Endothelial cell of umbilical vein (primary cell): Measurements from ENCODE around the gene EVX1. TPM values are rescaled to one million over a fixed set of nuclear protein-coding genes. Genes with fewer than 3 reads are reported as not detected.
A peak's percentile ranks its signal among the peaks of the same experiment; 100 is the strongest.

ENCODE experiments used
- BruUV-seq: library from RNA; stranded (reverse); fragments of 400-500 nt; replicated peaks from 2 replicates; lab custom pipeline; 2021; lab: Mats Ljungman, UMichigan
- CTCF ChIA-PET: fragments of 300-600, 350-600 bp; sonication (Branson Sonifier 250); formaldehyde crosslinking; loops from one replicate; lab custom pipeline; 2021; ENCODE audit warnings: antibody characterized with exemption, inconsistent platforms; lab: Charles Lee
- POLR2A ChIA-PET: fragments of 300-600, 350-600 bp; sonication (Branson Sonifier 250); formaldehyde crosslinking; loops from one replicate; lab custom pipeline; 2021; ENCODE audit warnings: antibody characterized with exemption, inconsistent platforms; lab: Charles Lee
- DNase-seq: peaks from one replicate; pipeline ENCODE4 v3.0.0-alpha.2; 2011; ENCODE audit warnings: low read depth, low spot score
- FAIRE-seq: peaks from 2 replicates; lab custom pipeline; 2011; peaks lifted over from hg19 to GRCh38; lab: Jason Lieb, UNC
- H2AFZ ChIP-seq: 2 replicates; pipeline ENCODE4 v1.6.0; 2012; ENCODE audit warnings: low read depth, low read length, control low read depth, inconsistent platforms
- H3K27ac ChIP-seq: 2 replicates; pipeline ENCODE4 v1.5.1; 2011; ENCODE audit warnings: low read depth, mild to moderate bottlenecking, control low read depth, low read length, moderate library complexity; ENCODE audit not compliant: insufficient read depth
- H3K27me3 ChIP-seq, 2 experiments: 2 replicates each; pipeline versions ENCODE4 v1.6.0 to v1.6.1; 2011; ENCODE audit warnings: low read length in 2 of 2, mixed read lengths in 1 of 2; ENCODE audit not compliant: control insufficient read depth in 2 of 2, insufficient read depth in 2 of 2
- H3K36me3 ChIP-seq, 2 experiments: 2 replicates in 1 of 2; 3 replicates in 1 of 2; pipeline ENCODE4 v1.5.1; 2011; ENCODE audit warnings: low read length in 2 of 2, mild to moderate bottlenecking in 1 of 2, moderate library complexity in 1 of 2; ENCODE audit not compliant: control insufficient read depth in 2 of 2, insufficient read depth in 2 of 2; ENCODE audit errors: extremely low read depth in 1 of 2
- H3K4me1 ChIP-seq: 3 replicates; pipeline ENCODE4 v1.5.1; 2011; ENCODE audit warnings: mild to moderate bottlenecking, low read length; ENCODE audit not compliant: control insufficient read depth, insufficient read depth; ENCODE audit errors: extremely low read depth
- H3K4me2 ChIP-seq: 2 replicates; pipeline ENCODE4 v1.6.1; 2011; ENCODE audit warnings: low read length, control low read depth, mixed read lengths; ENCODE audit not compliant: insufficient read depth
- H3K4me3 ChIP-seq, 3 experiments: fragments of 200-600 bp in 1 of 3; sonication (generic), shearing (Covaris generic) in 1 of 3; replicated peaks in 1 of 3; 2 replicates each; pipeline ENCODE4 v1.5.1; 2011 to 2016; ENCODE audit warnings: control low read depth in 3 of 3, low read length in 3 of 3, mild to moderate bottlenecking in 2 of 3, inconsistent platforms in 1 of 3, low read depth in 1 of 3, moderate library complexity in 1 of 3; ENCODE audit not compliant: insufficient read depth in 1 of 3
- H3K79me2 ChIP-seq: 2 replicates; pipeline ENCODE4 v1.6.0; 2012; ENCODE audit warnings: low read length, inconsistent platforms; ENCODE audit not compliant: control insufficient read depth, insufficient read depth
- H3K9ac ChIP-seq: replicated peaks from 2 replicates; pipeline ENCODE3; 2011; ENCODE audit warnings: low read length, control low read depth; ENCODE audit not compliant: insufficient read depth; ENCODE audit errors: extremely low read depth
- H3K9me1 ChIP-seq: replicated peaks from 3 replicates; pipeline ENCODE4 v1.6.0; 2011; ENCODE audit warnings: mild to moderate bottlenecking, low read length; ENCODE audit not compliant: control insufficient read depth, insufficient read depth; ENCODE audit errors: extremely low read depth
- H3K9me3 ChIP-seq: replicated peaks from 2 replicates; pipeline ENCODE4 v1.5.1; 2012; ENCODE audit warnings: low read length, inconsistent platforms; ENCODE audit not compliant: control insufficient read depth, insufficient read depth
- H4K20me1 ChIP-seq: replicated peaks from 2 replicates; pipeline ENCODE3; 2011; ENCODE audit warnings: mild to moderate bottlenecking, low read length; ENCODE audit not compliant: control insufficient read depth, insufficient read depth; ENCODE audit errors: extremely low read depth
- EZH2 ChIP-seq: IDR thresholded peaks from 2 replicates; pipeline ENCODE4 v1.6.1; 2012; ENCODE audit warnings: borderline replicate concordance, low read depth, mild to moderate bottlenecking, moderate library complexity, low read length, inconsistent platforms; ENCODE audit not compliant: severe bottlenecking
- FOS ChIP-seq: IDR thresholded peaks from 2 replicates; pipeline ENCODE4 v1.6.1; 2011; ENCODE audit warnings: mild to moderate bottlenecking, low read length, moderate library complexity, borderline replicate concordance; ENCODE audit not compliant: insufficient read depth
- GATA2 ChIP-seq: IDR thresholded peaks from 2 replicates; pipeline ENCODE4 v1.7.0; 2011; ENCODE audit warnings: low read depth, mild to moderate bottlenecking, moderate library complexity, mixed read lengths, low read length; ENCODE audit not compliant: insufficient read length, insufficient read depth
- JUN ChIP-seq: IDR thresholded peaks from 2 replicates; pipeline ENCODE4 v1.6.1; 2011; ENCODE audit warnings: borderline replicate concordance, low read depth; ENCODE audit not compliant: insufficient read length, insufficient read depth
- MAX ChIP-seq: IDR thresholded peaks from 2 replicates; pipeline ENCODE4 v1.6.1; 2011; ENCODE audit not compliant: insufficient read depth, insufficient read length
- MYC ChIP-seq: IDR thresholded peaks from one replicate; pipeline ENCODE4 v1.6.1; 2011; ENCODE audit warnings: mild to moderate bottlenecking, low read depth, low read length
- POLR2A ChIP-seq: IDR thresholded peaks from 2 replicates; pipeline ENCODE4 v1.6.1; 2012; ENCODE audit warnings: low read depth, mild to moderate bottlenecking, control low read depth, low read length
- POLR2AphosphoS5 ChIP-seq: IDR thresholded peaks from 2 replicates; pipeline ENCODE4 v1.6.1; 2012; ENCODE audit warnings: low read depth, mild to moderate bottlenecking, control low read depth, low read length, moderate library complexity; ENCODE audit not compliant: insufficient read depth
- dilution Hi-C: fragments of 300-500 bp; cut with MboI; formaldehyde crosslinking; loops from one replicate; pipeline ENCODE4 v1.15.0; 2019; ENCODE audit warnings: low sequenced_read_pairs; ENCODE audit not compliant: extremely low pct_ligation_motif_present
- intact Hi-C: fragments of 100-400 bp; cut with micrococcal nuclease; formaldehyde crosslinking; loops from one replicate; pipeline ENCODE4 v1.10.0; 2022
- polyA plus RNA-seq, 4 experiments: library from polyadenylated mRNA; depleted of rRNA in 3 of 4; stranded (reverse) in 3 of 4; unstranded in 1 of 4; fragments of >200 nt; gene quantifications; 2 replicates each; pipeline versions ENCODE4 v1.2.1 to v1.2.3, GENCODE V29; 2011 to 2012; ENCODE audit warnings: missing spikeins in 1 of 4
- total RNA-seq: library from RNA; stranded (reverse); gene quantifications from 2 replicates; pipeline ENCODE4 v1.2.3, GENCODE V29; 2021
- TF ChIP-seq, protein P1 (sequence below), 2 donors: IDR thresholded peaks; 1 replicate in 1 of 2; 2 replicates in 1 of 2; pipeline ENCODE4 v1.5.1; 2011; ENCODE audit warnings: low read length in 2 of 2, mild to moderate bottlenecking in 2 of 2, moderate library complexity in 2 of 2, control low read depth in 1 of 2, inconsistent platforms in 1 of 2, low read depth in 1 of 2; ENCODE audit not compliant: insufficient read depth in 1 of 2; ENCODE audit errors: extremely low read depth in 1 of 2

The EVX1 gene
- total and polyA plus RNA-seq, 2 donors (not counting 3 experiments of a cell fraction or from before 2014, with no cell fraction given), result not detected

DNA sequence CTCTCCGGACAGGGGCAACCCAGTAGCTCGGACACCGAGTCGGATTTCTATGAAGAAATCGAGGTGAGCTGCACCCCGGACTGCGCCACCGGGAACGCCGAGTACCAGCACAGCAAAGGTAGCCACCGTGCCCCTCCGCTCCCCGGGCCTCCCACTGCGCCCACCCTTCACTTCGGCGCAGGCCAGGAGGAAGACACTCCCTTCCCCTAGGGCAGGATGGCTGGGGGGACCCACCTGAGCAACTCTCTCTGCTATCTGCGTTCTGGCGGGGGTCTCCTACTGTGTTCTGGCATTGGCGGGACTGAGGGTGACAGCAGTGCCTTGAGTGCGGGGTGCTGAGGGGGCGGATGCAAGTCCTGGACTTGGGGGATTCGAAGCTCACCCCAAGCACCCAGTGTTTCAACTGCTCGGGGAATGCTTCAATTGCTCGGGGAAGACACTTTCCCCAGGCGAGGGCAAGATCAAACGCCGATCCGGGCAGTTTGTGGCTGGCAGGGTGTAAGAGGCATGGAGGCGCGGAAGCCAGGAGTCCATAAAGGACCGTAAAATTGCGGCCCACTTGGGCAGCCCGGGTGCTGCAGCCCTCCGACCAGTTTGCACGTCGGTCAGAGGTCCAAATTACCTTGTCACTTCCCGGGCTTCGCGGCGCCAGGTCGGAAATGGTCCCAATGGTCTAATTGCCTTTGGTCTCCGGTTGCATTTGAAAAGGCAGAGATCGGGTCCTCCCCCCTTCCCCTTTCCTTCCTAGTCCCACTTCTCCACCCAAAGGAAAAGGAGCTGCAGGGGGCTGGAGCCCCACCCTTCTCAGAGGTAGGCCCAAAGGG, 950 bp downstream of the EVX1 start:
- dilution Hi-C loops (no loop called here), intact Hi-C loops (no loop called here)
- no TSS peak for BruUV-seq
- no peak overlapping the region for H3K9ac ChIP-seq
- TF ChIP-seq POLR2AphosphoS5, result no peak
- TF ChIP-seq MAX, result no peak
- TF ChIP-seq EZH2, result peak; percentile 12
- DNase-seq, result no peak
- H3K79me2 ChIP-seq, result no peaks in the 10 kb centered on the region
- H3K9me1 ChIP-seq, result no peaks in the 10 kb centered on the region
- POLR2A ChIA-PET, result no interaction called here
- H2AFZ ChIP-seq, result no peak overlapping the region
- no peaks in the 10 kb centered on the region for H3K9me3 ChIP-seq
- CTCF ChIA-PET, result interaction anchor here (1.7 kb wide), 1 partner anchor 34 kb away, joined by 5 read pairs; no protein-coding TSS in a partner anchor
- no peaks in the 10 kb centered on the region for H3K36me3 ChIP-seq
- no peak for FAIRE-seq
- peaks cover 6% of the 10 kb centered on the region for H3K4me1 ChIP-seq
- H4K20me1 ChIP-seq, result no peaks in the 10 kb centered on the region
- H3K27ac ChIP-seq, result no peak overlapping the region
- no peak overlapping the region for H3K4me3 ChIP-seq
- no peak overlapping the region for H3K4me2 ChIP-seq
- H3K27me3 ChIP-seq, result peaks cover 90 to 98% of the 10 kb centered on the region in 2 experiments

- Histone ChIP-seq H3K36me3 (no peaks in the 10 kb centered on the region), H3K4me1 (peaks cover 6% of the 10 kb centered on the region), H2AFZ (no peak overlapping the region), H3K9ac (no peak overlapping the region), H3K27me3 (peaks cover 96 to 100% of the 10 kb centered on the region in 2 experiments), H3K27ac (no peak overlapping the region), H4K20me1 (no peaks in the 10 kb centered on the region), H3K79me2 (no peaks in the 10 kb centered on the region), H3K9me3 (no peaks in the 10 kb centered on the region), H3K9me1 (no peaks in the 10 kb centered on the region), H3K4me3 (no peak overlapping the region), H3K4me2 (no peak overlapping the region)
- no peak for FAIRE-seq
- intact Hi-C loops (no loop called here), dilution Hi-C loops (no loop called here)
- ChIA-PET POLR2A (no interaction called here), CTCF (no interaction called here)
- TF ChIP-seq JUN (no peak), POLR2A (no peak), EZH2 (no peak), FOS (no peak), POLR2AphosphoS5 (no peak), MYC (no peak), GATA2 (no peak), MAX (no peak)
- TF ChIP-seq, protein P1, sequence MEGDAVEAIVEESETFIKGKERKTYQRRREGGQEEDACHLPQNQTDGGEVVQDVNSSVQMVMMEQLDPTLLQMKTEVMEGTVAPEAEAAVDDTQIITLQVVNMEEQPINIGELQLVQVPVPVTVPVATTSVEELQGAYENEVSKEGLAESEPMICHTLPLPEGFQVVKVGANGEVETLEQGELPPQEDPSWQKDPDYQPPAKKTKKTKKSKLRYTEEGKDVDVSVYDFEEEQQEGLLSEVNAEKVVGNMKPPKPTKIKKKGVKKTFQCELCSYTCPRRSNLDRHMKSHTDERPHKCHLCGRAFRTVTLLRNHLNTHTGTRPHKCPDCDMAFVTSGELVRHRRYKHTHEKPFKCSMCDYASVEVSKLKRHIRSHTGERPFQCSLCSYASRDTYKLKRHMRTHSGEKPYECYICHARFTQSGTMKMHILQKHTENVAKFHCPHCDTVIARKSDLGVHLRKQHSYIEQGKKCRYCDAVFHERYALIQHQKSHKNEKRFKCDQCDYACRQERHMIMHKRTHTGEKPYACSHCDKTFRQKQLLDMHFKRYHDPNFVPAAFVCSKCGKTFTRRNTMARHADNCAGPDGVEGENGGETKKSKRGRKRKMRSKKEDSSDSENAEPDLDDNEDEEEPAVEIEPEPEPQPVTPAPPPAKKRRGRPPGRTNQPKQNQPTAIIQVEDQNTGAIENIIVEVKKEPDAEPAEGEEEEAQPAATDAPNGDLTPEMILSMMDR (IDR thresholded peaks at IDR 0.05; ENCODE audit: extremely low read depth in 1 of 2, insufficient read depth in 1 of 2, low read depth in 1 of 2, low read length in 2 of 2), result no peak
- no TSS peak for BruUV-seq
- DNase-seq, result no peak
These were observed 2.0 kb downstream of the EVX1 start for GRCh38 chr7:27244488-27245123.
